ENCODE results near the gene WBP2NL. TPM values are rescaled to one million over a fixed set of nuclear protein-coding genes. Genes with fewer than 3 reads are reported as not detected.

Gene WBP2NL
- total and polyA plus RNA-seq, 4 donors = 0.12 to 0.50 (median 0.25) TPM

- WGBS = 89% methylated on average over 2 of the region's 2 CpGs
- no peak overlapping the region for H3K9ac ChIP-seq (ENCODE audit: low read depth in 1 of 2, low read length in 2 of 2)
Measured at GRCh38 chr22:41970601-41971000, 28.0 kb upstream of the WBP2NL start.

GRCh38 chr22:41971431-41971830, 27.2 kb upstream of the WBP2NL start:
- DNase-seq (ENCODE audit: low spot score) = no peak
- H3K9me3 ChIP-seq (ENCODE audit: control insufficient read depth in 4 of 4, low read length in 3 of 4) = no peaks in the 10 kb centered on the region
- TF ChIP-seq ATF3 (IDR thresholded peaks at IDR 0.05) (no peak), GABPA (IDR thresholded peaks at IDR 0.05 in 1 of 2, conservative IDR thresholded peaks at IDR 0.05 in 1 of 2) (no peak), FOXA2 (IDR thresholded peaks at IDR 0.05) (no peak)
- H3K36me3 ChIP-seq (ENCODE audit: control insufficient read depth in 4 of 4, insufficient read depth in 3 of 4, low read depth in 1 of 4, low read length in 3 of 4) = no peaks in the 10 kb centered on the region
- H3K9ac ChIP-seq (ENCODE audit: low read depth in 1 of 2, low read length in 2 of 2) = no peak overlapping the region
- no peaks in the 10 kb centered on the region for H3K27me3 ChIP-seq (ENCODE audit: control insufficient read depth in 4 of 4, insufficient read depth in 4 of 4, low read length in 3 of 4)
- peaks cover 0 to 3% (median 1%) of the 10 kb centered on the region in 4 donors for H3K4me1 ChIP-seq (ENCODE audit: control insufficient read depth in 4 of 4, insufficient read depth in 4 of 4, low read length in 3 of 4)
- no peak overlapping the region for H3K4me3 ChIP-seq (ENCODE audit: low read depth in 1 of 3, low read length in 3 of 3)
- no peak overlapping the region for H3K27ac ChIP-seq (ENCODE audit: low read depth in 1 of 2, low read length in 2 of 2)
- WGBS = 85% methylated on average over 11 of the region's 11 CpGs

More at GRCh38 chr22:41970601-41971000, 28.0 kb upstream of the WBP2NL start:
- no peaks in the 10 kb centered on the region for H3K27me3 ChIP-seq (ENCODE audit: control insufficient read depth in 4 of 4, insufficient read depth in 4 of 4, low read length in 3 of 4)
- no peak for TF ChIP-seq RXRA (IDR thresholded peaks at IDR 0.05)
- TF ChIP-seq EGR1 (IDR thresholded peaks at IDR 0.05; ENCODE audit: low read depth in 2 of 2) = no peak
- TF ChIP-seq FOXA1 (IDR thresholded peaks at IDR 0.05) = no peak
- TF ChIP-seq, protein P1, sequence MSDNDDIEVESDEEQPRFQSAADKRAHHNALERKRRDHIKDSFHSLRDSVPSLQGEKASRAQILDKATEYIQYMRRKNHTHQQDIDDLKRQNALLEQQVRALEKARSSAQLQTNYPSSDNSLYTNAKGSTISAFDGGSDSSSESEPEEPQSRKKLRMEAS (IDR thresholded peaks at IDR 0.05) = no peak
- TF ChIP-seq ATF3 (IDR thresholded peaks at IDR 0.05) = no peak
- TF ChIP-seq, protein P2, sequence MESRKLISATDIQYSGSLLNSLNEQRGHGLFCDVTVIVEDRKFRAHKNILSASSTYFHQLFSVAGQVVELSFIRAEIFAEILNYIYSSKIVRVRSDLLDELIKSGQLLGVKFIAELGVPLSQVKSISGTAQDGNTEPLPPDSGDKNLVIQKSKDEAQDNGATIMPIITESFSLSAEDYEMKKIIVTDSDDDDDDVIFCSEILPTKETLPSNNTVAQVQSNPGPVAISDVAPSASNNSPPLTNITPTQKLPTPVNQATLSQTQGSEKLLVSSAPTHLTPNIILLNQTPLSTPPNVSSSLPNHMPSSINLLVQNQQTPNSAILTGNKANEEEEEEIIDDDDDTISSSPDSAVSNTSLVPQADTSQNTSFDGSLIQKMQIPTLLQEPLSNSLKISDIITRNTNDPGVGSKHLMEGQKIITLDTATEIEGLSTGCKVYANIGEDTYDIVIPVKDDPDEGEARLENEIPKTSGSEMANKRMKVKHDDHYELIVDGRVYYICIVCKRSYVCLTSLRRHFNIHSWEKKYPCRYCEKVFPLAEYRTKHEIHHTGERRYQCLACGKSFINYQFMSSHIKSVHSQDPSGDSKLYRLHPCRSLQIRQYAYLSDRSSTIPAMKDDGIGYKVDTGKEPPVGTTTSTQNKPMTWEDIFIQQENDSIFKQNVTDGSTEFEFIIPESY (IDR thresholded peaks at IDR 0.05) = no peak
- TF ChIP-seq YY1 (IDR thresholded peaks at IDR 0.05) = no peak
- TF ChIP-seq FOXA2 (IDR thresholded peaks at IDR 0.05) = no peak
- no peak for TF ChIP-seq GABPA (IDR thresholded peaks at IDR 0.05 in 1 of 2, conservative IDR thresholded peaks at IDR 0.05 in 1 of 2)
- TF ChIP-seq RAD21 (IDR thresholded peaks at IDR 0.05) = no peak
- no peak for TF ChIP-seq NR2F2 (IDR thresholded peaks at IDR 0.05)
- no peak for TF ChIP-seq HNF4G (IDR thresholded peaks at IDR 0.05)
- H3K36me3 ChIP-seq (ENCODE audit: control insufficient read depth in 4 of 4, insufficient read depth in 3 of 4, low read depth in 1 of 4, low read length in 3 of 4) = no peaks in the 10 kb centered on the region
- no peak overlapping the region for H3K27ac ChIP-seq (ENCODE audit: low read depth in 1 of 2, low read length in 2 of 2)
- no peaks in the 10 kb centered on the region for H3K4me1 ChIP-seq (ENCODE audit: control insufficient read depth in 4 of 4, insufficient read depth in 4 of 4, low read length in 3 of 4)
- DNase-seq (ENCODE audit: low spot score) = no peak
- H3K4me3 ChIP-seq (ENCODE audit: low read depth in 1 of 3, low read length in 3 of 3) = no peak overlapping the region
- H3K9me3 ChIP-seq (ENCODE audit: control insufficient read depth in 4 of 4, low read length in 3 of 4) = no peaks in the 10 kb centered on the region

DNA sequence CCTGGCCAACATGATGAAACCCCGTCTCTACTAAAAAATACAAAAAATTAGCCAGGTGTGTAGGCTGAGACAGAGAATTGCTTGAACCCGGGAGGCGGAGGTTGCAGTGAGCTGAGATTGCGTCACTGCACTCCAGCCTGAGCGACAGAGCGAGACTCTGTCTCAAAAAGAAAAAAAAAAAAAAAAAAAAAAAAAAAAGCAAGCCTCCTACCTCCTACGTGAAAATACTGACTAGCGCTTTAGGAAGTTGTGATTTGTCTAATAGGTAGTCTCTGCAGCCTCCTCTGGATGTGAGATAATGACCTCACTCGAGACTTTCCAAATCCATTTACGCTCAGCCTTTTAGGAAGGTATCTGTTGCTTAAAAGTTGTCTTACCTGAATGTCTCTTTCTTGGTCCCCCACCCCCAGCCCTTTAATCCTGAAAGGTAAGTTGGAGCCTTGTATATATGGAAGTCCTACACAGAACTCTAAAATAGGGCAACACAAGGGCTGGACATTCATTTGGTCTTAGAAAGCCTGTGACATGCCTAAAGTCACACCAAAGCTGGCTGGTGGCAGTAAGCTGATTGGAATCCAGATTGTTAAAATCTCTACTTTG, 23.8 kb upstream of the WBP2NL start:
- Histone ChIP-seq H3K4me1 (ENCODE audit: control insufficient read depth in 4 of 4, insufficient read depth in 4 of 4, low read length in 3 of 4) (peaks cover 5 to 6% (median 6%) of the 10 kb centered on the region in 4 donors), H3K27me3 (ENCODE audit: control insufficient read depth in 4 of 4, insufficient read depth in 4 of 4, low read length in 3 of 4) (no peaks in the 10 kb centered on the region), H3K9ac (ENCODE audit: low read depth in 1 of 2, low read length in 2 of 2) (no peak overlapping the region), H3K36me3 (ENCODE audit: control insufficient read depth in 4 of 4, insufficient read depth in 3 of 4, low read depth in 1 of 4, low read length in 3 of 4) (no peaks in the 10 kb centered on the region), H3K9me3 (ENCODE audit: control insufficient read depth in 4 of 4, low read length in 3 of 4) (no peaks in the 10 kb centered on the region), H3K27ac (ENCODE audit: low read depth in 1 of 2, low read length in 2 of 2) (no peak overlapping the region), H3K4me3 (ENCODE audit: low read depth in 1 of 3, low read length in 3 of 3) (no peak overlapping the region)
- 59% methylated on average over 10 of the region's 10 CpGs for WGBS
- TF ChIP-seq, protein P2 (IDR thresholded peaks at IDR 0.05) = no peak
- TF ChIP-seq HNF4A (conservative IDR thresholded peaks at IDR 0.05) = no peak
- no peak for TF ChIP-seq FOXA2 (IDR thresholded peaks at IDR 0.05)
- TF ChIP-seq YY1 (IDR thresholded peaks at IDR 0.05) = no peak
- TF ChIP-seq SP1 (IDR thresholded peaks at IDR 0.05) = no peak
- no peak for TF ChIP-seq NR2F2 (IDR thresholded peaks at IDR 0.05)
- TF ChIP-seq RAD21 (IDR thresholded peaks at IDR 0.05) = no peak
- TF ChIP-seq JUND (IDR thresholded peaks at IDR 0.05) = no peak
- no peak for TF ChIP-seq GABPA (IDR thresholded peaks at IDR 0.05 in 1 of 2, conservative IDR thresholded peaks at IDR 0.05 in 1 of 2)
- no peak for TF ChIP-seq ATF3 (IDR thresholded peaks at IDR 0.05)
- no peak for DNase-seq (ENCODE audit: low spot score)

Measured in liver (tissue), 9 donors.